Trophoblast cell (in vitro differentiated cells and primary cell): ENCODE measurements around the gene KIF13A.
A peak's percentile ranks its signal among the peaks of the same experiment; 100 is the strongest.
"Not testable (repeated sequence)": the region's sequence is repeated elsewhere in the genome, so short reads cannot be mapped to it uniquely, and the experiment has no call there.

Experiments used
- DNase-seq, 2 donors: peaks; one replicate each; pipeline ENCODE4 v3.0.0-alpha.2; 2016
- H2AFZ ChIP-seq: 2 replicates; pipeline ENCODE4 v1.6.1; 2013; ENCODE audit warnings: low read length, moderate library complexity, mild to moderate bottlenecking; ENCODE audit not compliant: insufficient read depth, poor library complexity
- H2AK5ac ChIP-seq: 2 replicates; pipeline ENCODE4 v1.6.1; 2013; ENCODE audit warnings: mild to moderate bottlenecking, low read length
- H2BK120ac ChIP-seq: 2 replicates; pipeline ENCODE4 v1.6.1; 2013; ENCODE audit warnings: low read length, mild to moderate bottlenecking, moderate library complexity; ENCODE audit not compliant: insufficient read depth, poor library complexity
- H2BK12ac ChIP-seq: 2 replicates; pipeline ENCODE4 v1.6.1; 2013; ENCODE audit warnings: mild to moderate bottlenecking, low read length, moderate library complexity
- H2BK5ac ChIP-seq: 2 replicates; pipeline ENCODE4 v1.6.1; 2013; ENCODE audit warnings: low read length, low read depth, moderate library complexity, mild to moderate bottlenecking; ENCODE audit not compliant: poor library complexity
- H3K14ac ChIP-seq: 2 replicates; pipeline ENCODE4 v1.6.1; 2013; ENCODE audit warnings: mild to moderate bottlenecking, low read length
- H3K18ac ChIP-seq: 2 replicates; pipeline ENCODE4 v1.6.1; 2013; ENCODE audit warnings: mild to moderate bottlenecking, low read length
- H3K23ac ChIP-seq: 2 replicates; pipeline ENCODE4 v1.6.1; 2013; ENCODE audit warnings: low read length
- H3K27ac ChIP-seq: 2 replicates; pipeline ENCODE4 v1.5.1; 2013; ENCODE audit warnings: low read depth, mild to moderate bottlenecking, inconsistent platforms, low read length, moderate library complexity
- H3K27me3 ChIP-seq: 2 replicates; pipeline ENCODE4 v1.6.1; 2013; ENCODE audit warnings: inconsistent platforms, mild to moderate bottlenecking, low read length, moderate library complexity; ENCODE audit not compliant: insufficient read depth
- H3K36me3 ChIP-seq, 2 experiments: 1 replicate in 1 of 2; 2 replicates in 1 of 2; pipeline ENCODE4 v1.6.1; 2013; ENCODE audit warnings: low read length in 2 of 2, mild to moderate bottlenecking in 2 of 2, moderate library complexity in 1 of 2; ENCODE audit not compliant: insufficient read depth in 2 of 2, control insufficient read depth in 1 of 2
- H3K4ac ChIP-seq: 2 replicates; pipeline ENCODE4 v1.6.1; 2013; ENCODE audit warnings: low read depth, mild to moderate bottlenecking, low read length, moderate library complexity
- H3K4me1 ChIP-seq, 2 experiments: 1 replicate in 1 of 2; 2 replicates in 1 of 2; pipeline ENCODE4 v1.6.1; 2013; ENCODE audit warnings: low read length in 2 of 2, mild to moderate bottlenecking in 2 of 2, moderate library complexity in 1 of 2; ENCODE audit not compliant: insufficient read depth in 2 of 2, control insufficient read depth in 1 of 2
- H3K4me2 ChIP-seq: 2 replicates; pipeline ENCODE4 v1.6.1; 2013; ENCODE audit warnings: inconsistent platforms, mild to moderate bottlenecking, low read length, moderate library complexity
- H3K4me3 ChIP-seq: 2 replicates; pipeline ENCODE4 v1.5.1; 2013; ENCODE audit warnings: mild to moderate bottlenecking, low read depth, low read length, inconsistent platforms
- H3K79me1 ChIP-seq: one replicate; pipeline ENCODE4 v1.6.1; 2013; ENCODE audit warnings: low read length
- H3K79me2 ChIP-seq: 2 replicates; pipeline ENCODE4 v1.6.1; 2013; ENCODE audit warnings: low read length, mild to moderate bottlenecking; ENCODE audit not compliant: control insufficient read depth, insufficient read depth, poor library complexity
- H3K9ac ChIP-seq: 2 replicates; pipeline ENCODE4 v1.6.1; 2013; ENCODE audit warnings: mild to moderate bottlenecking, low read length
- H3K9me3 ChIP-seq: 2 replicates; pipeline ENCODE4 v1.6.1; 2013; ENCODE audit warnings: low read depth, mild to moderate bottlenecking, control low read depth, inconsistent platforms, low read length; ENCODE audit not compliant: insufficient read depth
- H4K12ac ChIP-seq: 2 replicates; pipeline ENCODE4 v1.6.1; 2013; ENCODE audit warnings: low read depth, mild to moderate bottlenecking, low read length, moderate library complexity
- H4K8ac ChIP-seq: 2 replicates; pipeline ENCODE4 v1.6.1; 2013; ENCODE audit warnings: low read depth, mild to moderate bottlenecking, low read length, moderate library complexity
- H4K91ac ChIP-seq: one replicate; pipeline ENCODE4 v1.6.1; 2013; ENCODE audit warnings: low read depth, mild to moderate bottlenecking, low read length, moderate library complexity
- WGBS: extraction: QIAGEN DNeasy Blood & Tissue Kit; methylation state at CpG from one replicate; pipeline ENCODE4 v1.1.7; 2013; ENCODE audit warnings: missing lambda C conversion rate; ENCODE audit not compliant: insufficient read length, insufficient coverage; ENCODE audit errors: extremely low coverage; 5-methylcytosine and 5-hydroxymethylcytosine counted together

KIF13A gene

DNA sequence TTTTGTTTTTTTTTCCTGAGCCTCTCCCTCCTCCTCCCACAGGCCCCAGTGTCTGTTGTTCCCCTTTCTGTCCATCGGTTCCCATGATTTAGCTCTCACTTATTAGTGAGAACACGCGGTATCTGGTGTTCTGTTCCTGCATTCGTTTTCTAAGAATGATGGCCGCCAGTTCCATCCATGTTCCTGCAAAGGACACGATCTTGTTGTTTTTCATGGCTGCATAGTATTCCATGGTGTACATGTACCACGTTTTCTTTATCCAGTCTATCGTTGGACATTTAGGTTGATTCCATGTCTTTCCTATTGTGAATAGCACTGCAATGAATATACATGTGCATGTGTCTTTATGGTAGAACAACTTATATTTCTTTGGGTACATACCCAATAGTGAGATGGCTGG, 175.1 kb downstream of the KIF13A start:
- H3K18ac ChIP-seq: no peak overlapping the region
- WGBS: no CpG with 5 or more reads among the region's 8 CpGs

DNA sequence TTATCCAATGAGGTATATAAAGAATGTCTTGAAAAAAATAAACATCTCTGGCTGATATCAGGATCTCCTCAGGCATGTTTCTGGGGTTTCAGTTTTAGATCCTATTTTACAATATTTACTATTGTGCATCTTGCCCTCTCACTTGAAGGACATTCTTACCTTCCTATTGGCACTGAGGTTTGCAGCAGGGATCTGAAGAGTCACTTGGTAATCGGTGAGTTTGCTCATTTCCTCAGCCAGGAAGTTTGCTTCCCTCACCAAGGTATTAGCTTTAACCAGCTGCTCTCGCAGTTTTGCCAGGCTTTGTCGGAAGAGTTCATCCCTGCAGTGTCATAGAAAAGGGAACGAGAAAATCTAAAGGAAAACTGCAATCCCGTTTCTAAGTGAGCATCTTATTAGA, 178.8 kb downstream of the KIF13A start:
- WGBS: no CpG with 5 or more reads among the region's 5 CpGs
- Histone ChIP-seq H3K4me2 (no peak overlapping the region), H3K4me3 (no peak overlapping the region), H3K23ac (no peak overlapping the region), H3K79me2 (no peaks in the 10 kb centered on the region), H3K36me3 (peaks cover 6 to 9% of the 10 kb centered on the region in 2 experiments), H3K9me3 (no peaks in the 10 kb centered on the region), H2AFZ (no peak overlapping the region), H2BK12ac (no peak overlapping the region), H2BK120ac (no peak overlapping the region), H3K18ac (no peak overlapping the region), H2BK5ac (no peak overlapping the region), H3K4me1 (no peaks in the 10 kb centered on the region), H3K4ac (no peak overlapping the region), H3K9ac (no peak overlapping the region), H4K91ac (no peak overlapping the region), H2AK5ac (no peak overlapping the region), H3K79me1 (no peaks in the 10 kb centered on the region), H3K14ac (no peak overlapping the region), H4K12ac (no peak overlapping the region), H3K27ac (no peak overlapping the region), H4K8ac (no peak overlapping the region), H3K27me3 (no peaks in the 10 kb centered on the region)
- no peak for DNase-seq

More for the DNA sequence above, 175.1 kb downstream of the KIF13A start:
- no peak for DNase-seq
- Histone ChIP-seq H4K91ac (no peak overlapping the region), H3K9ac (no peak overlapping the region), H3K27me3 (no peaks in the 10 kb centered on the region), H3K23ac (no peak overlapping the region), H3K14ac (no peak overlapping the region), H3K79me2 (no peaks in the 10 kb centered on the region), H3K4me1 (no peaks in the 10 kb centered on the region), H3K27ac (no peak overlapping the region), H3K79me1 (no peaks in the 10 kb centered on the region), H2BK120ac (no peak overlapping the region), H2AFZ (no peak overlapping the region), H3K4ac (no peak overlapping the region), H3K4me2 (no peak overlapping the region), H3K36me3 (peaks cover 16 to 19% of the 10 kb centered on the region in 2 experiments), H2AK5ac (no peak overlapping the region), H3K9me3 (no peaks in the 10 kb centered on the region), H2BK5ac (no peak overlapping the region), H2BK12ac (no peak overlapping the region), H4K12ac (no peak overlapping the region), H3K4me3 (no peak overlapping the region), H4K8ac (no peak overlapping the region)

DNA sequence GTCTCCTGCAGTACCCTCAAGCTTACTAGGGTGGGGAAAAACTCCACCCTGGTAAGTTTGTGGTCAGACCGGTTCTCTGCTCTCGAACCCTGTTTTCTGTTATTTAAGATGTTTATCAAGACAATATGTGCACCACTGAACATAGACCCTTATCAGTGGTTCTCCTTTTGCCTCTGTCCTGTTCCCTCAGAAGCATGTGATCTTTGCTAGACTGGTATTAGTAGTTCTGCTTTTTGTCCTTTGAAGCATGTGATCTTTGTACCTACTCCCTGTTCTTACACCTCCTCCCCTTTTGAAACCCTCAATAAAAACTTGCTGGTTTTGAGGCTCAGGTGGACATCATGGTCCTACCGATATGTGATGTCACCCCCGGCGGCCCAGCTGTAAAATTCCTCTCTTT, 180.0 kb downstream of the KIF13A start:
- H3K79me2 ChIP-seq, H3K4me3 ChIP-seq, H3K18ac ChIP-seq, H3K14ac ChIP-seq, H2BK120ac ChIP-seq, DNase-seq, H3K79me1 ChIP-seq, H2AFZ ChIP-seq, H3K27ac ChIP-seq, H3K9me3 ChIP-seq, H2AK5ac ChIP-seq, H3K27me3 ChIP-seq, H3K4ac ChIP-seq, H2BK12ac ChIP-seq, H3K23ac ChIP-seq, H2BK5ac ChIP-seq, H3K36me3 ChIP-seq, H4K91ac ChIP-seq, H3K4me1 ChIP-seq, H3K9ac ChIP-seq, H3K4me2 ChIP-seq, H4K12ac ChIP-seq, H4K8ac ChIP-seq: not testable (repeated sequence)
- WGBS: no CpG with 5 or more reads among the region's 5 CpGs

DNA sequence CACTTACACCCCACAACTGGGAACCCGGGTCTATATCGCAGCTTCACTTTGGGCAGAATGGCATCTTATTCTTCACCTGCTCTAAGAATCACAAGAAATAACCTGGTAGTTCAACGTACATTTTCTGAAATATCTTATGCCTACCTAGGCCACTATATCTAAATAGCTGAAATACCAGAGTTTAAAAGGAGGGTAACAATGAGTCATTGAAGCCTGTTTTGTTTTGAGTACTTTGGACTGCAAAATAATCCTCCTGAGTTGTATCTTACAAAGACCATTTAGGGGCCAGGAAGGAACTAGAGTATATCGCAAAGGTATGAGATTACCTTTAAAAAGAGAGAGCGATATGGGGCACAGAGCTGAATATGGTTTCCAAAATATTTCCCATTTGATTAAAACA, 184.0 kb downstream of the KIF13A start:
- H3K4me2 ChIP-seq: no peak overlapping the region
- no peak overlapping the region for H4K91ac ChIP-seq
- no peaks in the 10 kb centered on the region for H3K27me3 ChIP-seq
- no peak overlapping the region for H4K12ac ChIP-seq
- no peaks in the 10 kb centered on the region for H3K79me1 ChIP-seq
- no peak overlapping the region for H3K27ac ChIP-seq
- no peak overlapping the region for H3K18ac ChIP-seq
- DNase-seq: peak in 1 of 2 donors; percentile 70
- no peak overlapping the region for H3K23ac ChIP-seq
- H2BK12ac ChIP-seq: no peak overlapping the region
- H2AK5ac ChIP-seq: no peak overlapping the region
- no peak overlapping the region for H2AFZ ChIP-seq
- H3K14ac ChIP-seq: no peak overlapping the region
- H3K9me3 ChIP-seq: no peaks in the 10 kb centered on the region
- no peak overlapping the region for H3K9ac ChIP-seq
- H3K36me3 ChIP-seq: peaks cover 15 to 16% of the 10 kb centered on the region in 2 experiments
- no peak overlapping the region for H3K4me3 ChIP-seq
- no peak overlapping the region for H4K8ac ChIP-seq
- no CpG with 5 or more reads among the region's 5 CpGs for WGBS
- H3K4me1 ChIP-seq: no peaks in the 10 kb centered on the region
- no peak overlapping the region for H2BK5ac ChIP-seq
- H2BK120ac ChIP-seq: no peak overlapping the region
- no peaks in the 10 kb centered on the region for H3K79me2 ChIP-seq
- H3K4ac ChIP-seq: no peak overlapping the region
